GM13976 (cell line): Measurements from ENCODE around the gene CBFA2T3.

Experiments
- DNase-seq: peaks from one replicate; pipeline ENCODE4 v3.0.0; 2012; ENCODE audit warnings: low spot score
- CTCF ChIP-seq: IDR thresholded peaks from 2 replicates; pipeline ENCODE4 v1.5.1; 2012; ENCODE audit warnings: borderline replicate concordance, mild to moderate bottlenecking; ENCODE audit not compliant: insufficient read depth; ENCODE audit errors: extremely low read depth, missing control alignments, control extremely low read depth
- in situ Hi-C: fragments of 300-500 bp; cut with MboI; formaldehyde crosslinking; loops from one replicate; pipeline ENCODE4 v1.12.0; 2022; ENCODE audit warnings: low sequenced_read_pairs, mixed read lengths, inconsistent platforms; ENCODE audit not compliant: unreplicated experiment

Gene CBFA2T3

DNA sequence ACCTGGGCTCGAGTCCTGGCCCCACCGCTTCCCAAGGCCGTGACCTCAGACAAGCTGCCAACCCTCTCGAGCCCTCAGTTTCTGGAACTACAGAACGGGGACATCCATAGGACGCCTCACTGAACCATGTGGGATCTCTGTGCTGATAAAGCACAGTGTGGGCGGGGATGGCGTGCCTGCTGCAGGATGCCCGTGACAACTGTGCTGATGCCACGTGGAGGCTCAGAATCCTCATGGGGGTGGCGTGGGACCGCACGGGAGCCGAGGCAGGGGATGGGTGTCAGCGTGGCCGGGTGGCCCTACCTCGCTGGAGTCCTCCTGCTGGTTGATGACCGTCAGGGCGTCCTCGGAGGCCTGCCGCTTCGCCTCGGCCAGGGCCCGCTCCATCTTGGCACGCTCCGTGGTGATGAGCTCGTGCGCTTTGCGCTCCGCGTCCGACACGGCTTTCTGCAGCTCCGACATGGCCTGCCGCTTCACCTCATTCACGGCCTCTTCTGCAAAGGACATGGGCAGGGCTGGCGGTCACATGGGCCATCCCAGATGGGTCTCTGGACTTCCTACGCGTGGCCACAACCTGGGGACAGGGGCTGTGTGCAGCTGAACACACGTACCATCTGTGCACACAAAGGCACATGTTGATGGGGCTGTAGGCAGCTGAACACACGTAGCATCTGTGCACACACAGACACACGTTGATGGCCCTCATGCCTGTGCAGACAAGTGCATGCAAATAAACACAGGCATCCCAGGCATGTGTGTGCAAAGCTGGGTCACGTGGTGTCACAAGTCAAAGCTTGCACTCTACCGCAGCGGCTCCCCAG lies 97.8 kb downstream of the CBFA2T3 start:
- DNase-seq, result no peak
- in situ Hi-C loops, result no loop called here

GRCh38 chr16:88878356-88878755 lies 98.7 kb downstream of the CBFA2T3 start:
- no peak for TF ChIP-seq CTCF
- in situ Hi-C loops, result no loop called here
- DNase-seq, result no peak

More for the DNA sequence above, 97.8 kb downstream of the CBFA2T3 start:
- no peak for TF ChIP-seq CTCF

GRCh38 chr16:88877564-88878289 lies 99.3 kb downstream of the CBFA2T3 start:
- TF ChIP-seq CTCF, result no peak
- in situ Hi-C loops, result no loop called here
- DNase-seq, result no peak

- no peak for TF ChIP-seq CTCF
- no peak for DNase-seq
- in situ Hi-C loops, result no loop called here
Observed at GRCh38 chr16:88876942-88877526, 100.0 kb downstream of the CBFA2T3 start.

- TF ChIP-seq CTCF, result no peak
Observed at GRCh38 chr16:88875703-88876234, 101.2 kb downstream of the CBFA2T3 start.

GRCh38 chr16:88874938-88875599 lies 101.9 kb downstream of the CBFA2T3 start:
- no peak for DNase-seq

More at GRCh38 chr16:88875703-88876234, 101.2 kb downstream of the CBFA2T3 start:
- DNase-seq, result no peak
- in situ Hi-C loops, result no loop called here

More at GRCh38 chr16:88874938-88875599, 101.9 kb downstream of the CBFA2T3 start:
- TF ChIP-seq CTCF, result no peak
- in situ Hi-C loops, result no loop called here
